PC-9 (cell line): ENCODE results near the gene ARSK. TPM values are rescaled to one million over a fixed set of nuclear protein-coding genes. Genes with fewer than 3 reads are reported as not detected.

Source experiments
- BruUV-seq: library from RNA; stranded (reverse); fragments of 400-500 nt; replicated peaks from 2 replicates; lab custom pipeline; 2021; lab: Mats Ljungman, UMichigan
- CTCF ChIA-PET: fragments of 300-600 bp; sonication (Branson Sonifier 250); formaldehyde crosslinking; loops from one replicate; lab custom pipeline; 2022; ENCODE audit warnings: antibody characterized with exemption; lab: Charles Lee
- POLR2A ChIA-PET: fragments of 300-600 bp; sonication (Branson Sonifier 250); formaldehyde crosslinking; loops from one replicate; lab custom pipeline; 2022; ENCODE audit warnings: antibody characterized with exemption; ENCODE audit not compliant: unreplicated experiment; lab: Charles Lee
- DNase-seq, 2 experiments: peaks; one replicate each; pipeline versions ENCODE4 v3.0.0 to v3.0.0-alpha.2; 2015 to 2022; ENCODE audit warnings: mixed read lengths in 1 of 2
- H2AFZ ChIP-seq: fragments of 200-600 bp; sonication (generic); 2 replicates; pipeline ENCODE4 v1.8.1; 2017; ENCODE audit warnings: antibody characterized with exemption
- H3F3A ChIP-seq: fragments of 200-600 bp; sonication (generic); 2 replicates; pipeline ENCODE4 v1.8.1; 2017; ENCODE audit warnings: antibody characterized with exemption, mild to moderate bottlenecking, low read depth; ENCODE audit not compliant: insufficient read depth
- H3K27ac ChIP-seq: fragments of 200-600 bp; sonication (generic); 2 replicates; pipeline ENCODE4 v1.6.1; 2016; ENCODE audit warnings: mixed run types
- H3K27me3 ChIP-seq: fragments of 200-600 bp; sonication (generic); 2 replicates; pipeline ENCODE4 v1.6.1; 2016; ENCODE audit warnings: low read depth, mixed run types; ENCODE audit not compliant: insufficient read depth
- H3K36me3 ChIP-seq: fragments of 200-600 bp; sonication (generic); 2 replicates; pipeline ENCODE4 v1.6.1; 2016; ENCODE audit warnings: low read depth, mixed run types
- H3K4me1 ChIP-seq: fragments of 200-600 bp; sonication (generic); replicated peaks from 2 replicates; pipeline ENCODE4 v1.6.1; 2016; ENCODE audit warnings: mixed run types; ENCODE audit not compliant: insufficient read depth
- H3K4me2 ChIP-seq: fragments of 200-600 bp; sonication (generic); 2 replicates; pipeline ENCODE4 v1.6.1; 2017; ENCODE audit warnings: mixed run types
- H3K4me3 ChIP-seq: fragments of 200-600 bp; sonication (generic); 2 replicates; pipeline ENCODE4 v1.6.1; 2016; ENCODE audit warnings: mixed run types
- H3K79me2 ChIP-seq: fragments of 200-600 bp; sonication (generic); 2 replicates; pipeline ENCODE4 v1.6.1; 2017; ENCODE audit warnings: low read depth, mixed run types
- H3K9me2 ChIP-seq: fragments of 200-600 bp; sonication (generic); 2 replicates; pipeline ENCODE4 v1.8.1; 2017; ENCODE audit warnings: mild to moderate bottlenecking; ENCODE audit not compliant: insufficient read depth
- H3K9me3 ChIP-seq: fragments of 200-600 bp; sonication (generic); 2 replicates; pipeline ENCODE4 v1.8.1; 2016; ENCODE audit warnings: low read depth; ENCODE audit not compliant: insufficient read depth
- H4K20me1 ChIP-seq: fragments of 200-600 bp; sonication (generic); 2 replicates; pipeline ENCODE4 v1.8.1; 2017; ENCODE audit not compliant: insufficient read depth
- CTCF ChIP-seq: fragments of 200-600 bp; sonication (generic); conservative IDR thresholded peaks from 2 replicates; pipeline ENCODE4 v1.6.1; 2017; ENCODE audit warnings: mixed run types, antibody characterized with exemption, mild to moderate bottlenecking, moderate library complexity
- EZH2 ChIP-seq: fragments of 200-600 bp; sonication (generic); IDR thresholded peaks from 2 replicates; pipeline ENCODE4 v1.8.0; 2017; ENCODE audit warnings: antibody characterized with exemption, low read depth
- intact Hi-C: fragments of 100-400 bp; cut with micrococcal nuclease; formaldehyde crosslinking; loops from one replicate; pipeline ENCODE4 v1.10.0; 2022; ENCODE audit not compliant: unreplicated experiment
- total RNA-seq: library from RNA; stranded (reverse); gene quantifications from 2 replicates; pipeline ENCODE4 v1.2.3, GENCODE V29; 2021

The ARSK gene
- total RNA-seq, 1 experiment from 2014 or later: 5.8 TPM

GRCh38 chr5:95511606-95512005 lies 43.3 kb upstream of the ARSK start:
- TF ChIP-seq EZH2: no peak
- TF ChIP-seq CTCF: no peak
- intact Hi-C loops: no loop called here
- no peaks in the 10 kb centered on the region for H3K9me3 ChIP-seq
- DNase-seq: no peak
- H4K20me1 ChIP-seq: no peaks in the 10 kb centered on the region
- no peak overlapping the region for H3K4me2 ChIP-seq
- H2AFZ ChIP-seq: no peak overlapping the region
- H3K79me2 ChIP-seq: no peaks in the 10 kb centered on the region
- H3K9me2 ChIP-seq: no peaks in the 10 kb centered on the region
- H3K27ac ChIP-seq: no peak overlapping the region
- H3K4me1 ChIP-seq: no peaks in the 10 kb centered on the region
- no peak overlapping the region for H3K4me3 ChIP-seq
- CTCF ChIA-PET: no interaction called here
- BruUV-seq: no TSS peak
- H3K27me3 ChIP-seq: no peaks in the 10 kb centered on the region
- H3K36me3 ChIP-seq: no peaks in the 10 kb centered on the region
- POLR2A ChIA-PET: interaction anchor here (0.7 kb wide), 1 partner anchor 320 kb away, joined by 3 read pairs; no protein-coding TSS in a partner anchor
- H3F3A ChIP-seq: no peaks in the 10 kb centered on the region

GRCh38 chr5:95518417-95518816 lies 36.5 kb upstream of the ARSK start:
- Histone ChIP-seq H3K4me2 (no peak overlapping the region), H3F3A (no peaks in the 10 kb centered on the region), H3K79me2 (no peaks in the 10 kb centered on the region), H3K9me2 (no peaks in the 10 kb centered on the region), H2AFZ (no peak overlapping the region), H3K4me3 (no peak overlapping the region), H4K20me1 (no peaks in the 10 kb centered on the region), H3K27me3 (no peaks in the 10 kb centered on the region), H3K36me3 (peaks cover 12% of the 10 kb centered on the region; the same call in 1 of the 2 replicates), H3K27ac (no peak overlapping the region), H3K9me3 (no peaks in the 10 kb centered on the region), H3K4me1 (no peaks in the 10 kb centered on the region)
- intact Hi-C loops: no loop called here
- CTCF ChIA-PET: no interaction called here
- no peak for TF ChIP-seq EZH2
- TF ChIP-seq CTCF: no peak
- no TSS peak for BruUV-seq
- POLR2A ChIA-PET: no interaction called here
- DNase-seq: no peak

GRCh38 chr5:95519151-95519550 lies 35.8 kb upstream of the ARSK start:
- no peaks in the 10 kb centered on the region for H3K9me3 ChIP-seq
- TF ChIP-seq CTCF (no peak), EZH2 (no peak)

More at GRCh38 chr5:95519151-95519550, 35.8 kb upstream of the ARSK start:
- Histone ChIP-seq H3K4me2 (no peak overlapping the region), H3K27ac (no peak overlapping the region), H3K79me2 (no peaks in the 10 kb centered on the region), H2AFZ (no peak overlapping the region), H3F3A (no peaks in the 10 kb centered on the region), H3K9me2 (no peaks in the 10 kb centered on the region), H3K4me3 (no peak overlapping the region), H3K4me1 (no peaks in the 10 kb centered on the region), H3K27me3 (no peaks in the 10 kb centered on the region), H4K20me1 (no peaks in the 10 kb centered on the region), H3K36me3 (peaks cover 12% of the 10 kb centered on the region; the same call in 1 of the 2 replicates)
- intact Hi-C loops: no loop called here
- no TSS peak for BruUV-seq
- ChIA-PET CTCF (no interaction called here), POLR2A (no interaction called here)
- DNase-seq: no peak
